Hematopoietic multipotent progenitor cell (in vitro differentiated cells): ENCODE results near the gene ADAMTS17. TPM values are rescaled to one million over a fixed set of nuclear protein-coding genes. Genes with fewer than 3 reads are reported as not detected.

Source experiments
- DNase-seq, 3 donors: peaks; one replicate each; pipeline ENCODE4 v3.0.0-alpha.2; 2011 to 2015; ENCODE audit warnings: low read depth in 2 of 3, low spot score in 2 of 3
- total RNA-seq: library from RNA; depleted of rRNA; stranded (reverse); fragments of >200 nt; gene quantifications from one replicate; pipeline ENCODE4 v1.2.3, GENCODE V29; 2012

The ADAMTS17 gene
- total RNA-seq, 1 donor, result under 0.01 TPM

DNA sequence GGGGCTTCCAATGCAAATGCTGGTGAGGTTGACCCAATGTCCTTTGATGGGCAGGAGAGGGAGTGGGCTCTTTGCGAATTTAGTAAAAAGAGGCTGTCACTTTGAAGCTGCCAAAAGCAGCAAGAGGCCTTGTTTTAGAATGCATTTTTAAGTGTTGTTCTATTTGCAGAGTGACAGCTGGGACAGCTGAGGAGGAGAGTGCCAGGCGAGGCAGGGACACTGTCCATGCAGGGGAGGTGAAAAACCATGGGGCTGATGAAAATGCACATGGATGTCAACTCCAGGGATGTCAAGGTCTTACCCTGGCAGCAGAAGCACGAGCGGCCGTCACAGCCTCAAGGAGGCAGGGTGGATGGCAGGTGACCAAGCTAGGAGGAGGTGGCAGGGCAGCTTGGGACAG lies 279.8 kb downstream of the ADAMTS17 start:
- no peak for DNase-seq

DNA sequence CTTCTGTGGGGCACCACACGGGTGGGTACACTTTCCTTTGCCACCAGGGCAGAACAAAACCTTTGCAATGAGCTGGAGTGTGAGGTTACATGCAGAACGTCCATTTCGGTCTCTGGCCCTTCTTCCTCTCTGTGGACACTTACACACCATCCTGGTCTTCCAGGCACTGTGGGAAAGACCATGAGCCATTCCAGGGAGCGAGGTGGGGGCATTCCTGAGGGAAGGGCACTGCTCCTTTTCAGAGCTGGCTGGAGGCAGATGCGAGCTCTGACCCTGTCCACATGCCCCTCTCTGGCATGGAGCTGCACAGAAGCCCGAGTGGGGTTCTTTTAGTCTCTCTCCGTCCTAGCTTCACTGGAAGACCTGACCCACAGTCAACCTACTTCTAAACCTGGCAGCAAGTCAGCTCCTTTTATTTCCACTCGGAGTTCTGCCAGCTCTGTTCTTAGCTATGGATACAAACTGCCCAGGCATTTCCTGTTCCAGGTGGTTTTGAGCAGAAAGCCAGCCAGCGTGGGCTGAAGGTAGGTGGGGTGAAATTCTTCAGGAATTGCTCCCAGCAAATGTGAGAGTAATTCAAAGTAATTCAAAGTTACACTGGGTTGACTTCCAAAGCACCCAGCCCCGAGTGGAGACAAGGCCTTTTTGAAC lies 281.4 kb downstream of the ADAMTS17 start:
- DNase-seq, result no peak

DNA sequence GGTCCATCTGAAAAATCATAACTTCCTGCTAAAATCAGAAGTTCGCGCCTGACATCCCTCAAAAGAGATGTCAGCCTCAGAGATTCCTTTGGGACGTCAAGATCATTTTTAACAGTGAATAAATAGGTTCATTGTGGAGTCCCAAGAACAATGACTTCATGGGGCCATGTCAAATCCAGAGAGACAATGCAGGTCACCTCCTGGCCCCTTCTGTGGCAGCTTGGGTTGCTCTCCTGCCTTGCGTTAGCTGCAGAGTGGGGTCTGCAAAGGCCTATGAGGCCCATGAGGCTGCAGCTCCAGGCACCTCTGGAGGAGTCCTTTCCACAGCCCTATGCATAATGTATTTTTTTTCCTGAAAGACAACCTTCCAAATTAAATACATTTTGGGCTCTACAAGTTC lies 282.3 kb downstream of the ADAMTS17 start:
- no peak for DNase-seq

DNA sequence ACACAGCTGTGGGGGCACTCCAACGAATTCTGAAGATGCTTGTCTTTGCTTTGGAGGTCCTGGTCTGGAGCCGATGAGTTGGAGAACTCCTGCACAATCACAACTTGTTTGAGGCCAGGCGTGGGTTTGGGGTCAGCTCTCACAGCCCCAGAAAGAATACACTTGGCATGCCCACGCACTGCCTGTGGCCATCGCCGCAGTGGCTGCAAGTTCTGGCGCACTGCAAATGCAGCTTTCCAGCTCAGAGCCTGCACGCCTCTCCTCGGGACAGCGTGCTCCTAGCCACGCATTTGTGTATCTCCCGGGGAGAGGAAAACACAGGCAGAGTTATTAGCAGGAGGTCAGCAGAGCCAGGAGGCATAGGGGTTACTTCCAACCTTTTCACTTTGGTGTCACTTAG lies 282.7 kb downstream of the ADAMTS17 start:
- DNase-seq, result no peak

DNA sequence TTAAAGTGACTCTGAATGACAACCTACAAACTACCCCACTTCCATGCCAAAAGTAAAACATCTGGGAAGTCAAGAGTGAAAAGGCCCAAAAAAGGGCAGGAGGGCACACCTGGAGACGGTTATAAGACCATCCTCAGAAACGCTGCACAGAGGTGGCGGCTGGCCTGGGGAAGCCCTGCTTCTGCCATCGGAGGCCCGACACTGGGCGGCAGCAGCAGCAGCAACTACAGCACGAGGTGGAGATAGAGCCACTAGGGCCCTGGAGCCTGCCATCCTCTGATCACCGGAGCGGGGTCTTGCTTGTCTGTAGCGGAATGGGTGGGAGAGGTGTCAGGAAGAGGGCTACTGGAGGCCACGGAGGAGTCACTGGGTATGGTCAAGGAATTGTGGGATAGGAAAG lies 283.3 kb downstream of the ADAMTS17 start:
- DNase-seq, result no peak

DNA sequence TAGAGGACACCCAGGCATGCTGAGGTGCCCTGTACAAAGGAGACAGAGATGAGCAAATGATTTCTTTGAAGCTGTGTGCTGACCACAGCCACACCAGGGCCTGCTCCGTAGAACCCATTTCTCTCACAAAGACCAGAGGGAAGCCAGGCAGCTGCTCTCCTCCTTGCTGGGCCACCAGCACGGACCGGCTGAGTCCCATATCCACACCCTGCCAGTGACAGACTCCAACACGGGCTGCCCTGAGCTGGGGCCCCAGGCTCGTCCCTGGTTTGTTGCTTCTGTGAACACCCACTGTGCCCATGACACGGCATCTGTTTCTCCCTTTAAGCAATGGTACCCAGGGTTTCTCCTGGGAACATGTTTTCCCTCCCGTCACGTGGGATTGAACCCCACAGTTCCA lies 284.5 kb downstream of the ADAMTS17 start:
- no peak for DNase-seq

DNA sequence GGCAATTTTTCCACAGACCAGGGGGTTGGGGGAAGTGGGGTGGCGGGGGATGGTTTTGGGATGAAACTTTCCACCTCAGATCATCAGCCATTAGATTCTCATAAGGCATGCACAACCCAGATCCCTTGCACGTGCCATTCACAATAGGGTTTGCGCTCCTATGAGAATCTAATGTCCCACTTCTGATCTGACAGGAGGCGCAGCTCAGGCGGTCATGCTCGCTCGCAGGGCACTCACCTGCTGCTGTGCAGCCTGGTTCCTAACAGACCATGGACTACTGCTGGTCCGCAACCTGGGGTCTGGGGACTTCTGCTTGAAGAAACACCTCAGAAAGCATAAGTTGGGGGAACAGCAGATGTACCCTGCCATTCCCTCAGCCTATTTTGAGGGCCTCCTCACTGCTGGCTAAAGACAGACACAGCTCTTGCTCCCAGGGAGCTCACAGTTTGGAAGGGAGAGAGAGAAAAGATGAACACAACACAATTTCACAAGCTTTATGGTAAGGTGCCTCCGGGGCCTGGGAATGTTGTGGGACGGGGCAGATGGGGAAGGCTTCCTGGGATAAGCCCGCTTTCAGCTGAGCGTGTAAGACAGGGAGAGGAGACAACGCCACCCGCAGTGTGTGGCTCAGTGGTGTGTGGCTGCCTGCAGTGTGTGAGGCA lies 285.2 kb downstream of the ADAMTS17 start:
- no peak for DNase-seq

DNA sequence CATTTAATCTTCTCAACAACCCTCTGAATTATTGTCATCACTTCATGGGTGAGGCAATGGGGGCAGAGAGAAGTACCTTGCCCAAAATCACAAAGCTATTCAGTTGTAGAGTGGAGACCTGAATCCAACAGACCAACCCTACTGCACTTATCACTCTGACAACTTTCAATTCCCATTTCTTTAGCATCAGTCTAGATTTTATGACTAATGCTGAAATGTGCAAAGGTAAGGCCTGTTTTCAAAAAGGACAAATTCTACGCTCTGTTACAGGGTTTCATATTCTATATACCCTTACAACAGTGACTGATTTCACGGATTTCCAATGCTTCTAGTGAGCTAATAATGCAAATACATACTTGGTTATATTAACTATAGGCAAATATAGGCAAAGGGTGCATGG lies 286.0 kb downstream of the ADAMTS17 start:
- no peak for DNase-seq

DNA sequence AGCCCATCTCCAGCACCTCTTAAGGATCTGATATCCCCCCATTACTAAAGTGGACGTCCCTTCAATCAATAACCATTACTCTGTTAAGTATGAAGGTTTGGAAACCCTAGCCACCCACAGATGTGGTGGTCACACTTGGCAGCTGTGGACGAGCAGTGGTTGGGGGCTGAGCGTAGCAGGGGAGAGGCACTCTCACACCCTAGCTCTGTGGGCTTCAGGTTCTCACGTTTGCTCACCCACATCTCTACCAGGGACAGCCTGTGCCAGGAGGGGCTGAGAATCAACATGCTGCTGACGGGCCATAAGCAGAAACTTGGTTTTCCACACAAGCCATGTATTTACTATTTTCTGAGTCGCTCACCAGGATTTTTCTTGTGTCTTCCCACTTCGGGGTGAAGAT lies 287.2 kb downstream of the ADAMTS17 start:
- DNase-seq, result no peak

DNA sequence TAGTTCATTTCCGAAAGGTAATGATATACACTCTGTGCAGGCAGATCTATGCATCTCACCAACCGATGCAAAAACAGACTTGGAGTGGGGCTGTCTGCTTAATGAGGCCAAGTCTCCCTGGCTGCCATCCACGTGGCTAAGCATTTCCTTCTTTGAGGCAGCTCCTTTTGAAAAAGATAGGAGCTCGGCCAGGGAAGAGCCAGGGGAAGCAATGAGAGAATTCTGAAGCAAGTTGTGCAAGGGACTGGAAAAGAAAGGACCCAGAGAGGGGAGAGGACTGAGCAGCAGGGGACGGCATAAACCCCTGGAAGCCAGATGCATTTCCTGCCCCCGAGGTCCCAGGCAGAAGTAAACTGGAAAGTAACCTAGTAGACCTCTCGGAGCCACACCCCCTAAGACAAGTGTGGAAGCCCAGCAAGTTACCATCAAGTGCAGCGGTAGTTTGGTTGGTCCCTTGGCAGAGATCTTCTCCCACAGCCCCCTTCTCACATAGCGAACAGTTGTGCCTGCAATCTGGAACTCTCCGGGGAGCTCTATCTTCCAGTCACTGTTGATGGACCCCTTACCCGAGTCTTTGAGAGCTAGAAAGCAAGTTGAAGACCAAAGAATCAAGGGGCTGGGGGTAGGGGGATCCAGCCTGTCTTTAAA lies 288.2 kb downstream of the ADAMTS17 start:
- no peak for DNase-seq

DNA sequence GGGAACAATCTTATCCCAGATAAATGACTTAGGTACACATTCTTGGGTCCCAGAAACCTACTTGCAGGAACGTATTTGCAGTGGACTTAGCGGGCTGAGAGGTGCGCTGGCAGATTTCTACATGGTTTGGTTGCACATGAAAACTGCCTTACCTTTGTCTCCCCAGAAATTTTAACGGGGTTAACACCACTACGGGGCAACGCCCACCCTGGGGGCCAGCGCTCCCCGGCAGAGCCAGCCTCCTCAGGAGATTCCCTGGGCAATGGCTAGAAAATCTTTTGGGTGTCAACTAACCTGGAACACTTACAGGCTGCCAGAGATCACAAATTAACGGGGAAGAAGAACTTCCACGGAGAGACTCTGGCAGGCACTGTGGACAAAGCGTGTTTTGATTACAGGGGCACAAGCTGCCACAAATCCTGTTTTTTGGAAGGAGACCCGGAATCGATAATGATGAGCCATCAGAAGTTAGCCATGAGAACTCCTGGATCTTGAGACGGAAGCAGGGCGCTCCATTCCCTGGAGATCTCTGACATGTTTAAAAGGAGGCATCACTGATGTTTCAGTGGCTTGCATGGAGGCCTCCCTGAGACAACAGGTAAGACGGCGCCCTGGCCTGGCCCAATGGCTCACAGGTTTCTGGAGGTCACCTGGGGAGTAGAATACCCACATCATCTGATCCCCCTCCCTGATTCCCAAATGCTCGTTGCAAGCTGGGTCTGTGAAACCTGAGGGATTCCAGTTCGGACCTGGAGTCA lies 288.9 kb downstream of the ADAMTS17 start:
- DNase-seq, result no peak

DNA sequence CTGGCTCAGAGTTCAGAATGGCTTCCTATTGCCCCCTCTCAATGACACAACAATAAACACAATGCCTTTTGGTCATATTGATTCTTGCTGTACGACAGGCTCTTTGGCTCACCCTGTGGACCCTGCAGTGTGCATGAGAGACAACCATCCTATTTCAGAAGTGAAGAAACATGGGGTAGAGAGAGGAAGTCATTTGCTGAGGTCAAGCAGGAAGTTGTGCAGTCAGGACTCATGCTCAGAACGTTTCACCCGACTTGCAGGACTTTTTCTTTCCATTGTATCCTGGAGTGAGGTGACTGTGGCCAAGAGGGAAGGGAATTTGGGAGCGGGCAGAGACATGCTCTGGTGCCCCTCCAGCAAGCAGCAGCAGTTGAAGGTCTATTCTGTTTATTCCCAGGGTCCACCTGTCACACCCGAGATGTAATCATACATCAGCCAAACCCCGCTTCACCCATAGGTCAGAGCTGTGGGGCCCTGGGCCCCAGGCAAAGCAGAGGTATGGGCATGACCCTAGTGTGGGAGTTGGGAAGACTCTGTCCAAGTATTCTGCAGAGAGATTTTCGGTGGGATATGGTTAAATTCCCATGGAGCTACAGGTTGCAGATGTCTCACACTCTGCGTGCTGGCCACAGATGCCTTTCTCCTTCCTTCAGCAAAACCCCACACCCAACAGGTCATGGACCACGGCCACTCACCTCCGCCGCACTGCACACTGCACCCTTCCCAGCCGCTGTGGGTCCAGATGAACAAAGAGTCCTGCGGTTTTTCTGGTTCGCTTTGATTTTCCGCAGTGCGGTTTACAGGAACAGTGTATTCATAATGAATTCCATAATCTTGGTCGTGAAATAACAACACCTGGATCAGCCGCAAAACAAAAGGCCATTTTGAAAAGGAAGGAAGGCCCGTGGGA lies 290.6 kb downstream of the ADAMTS17 start:
- DNase-seq, result no peak

DNA sequence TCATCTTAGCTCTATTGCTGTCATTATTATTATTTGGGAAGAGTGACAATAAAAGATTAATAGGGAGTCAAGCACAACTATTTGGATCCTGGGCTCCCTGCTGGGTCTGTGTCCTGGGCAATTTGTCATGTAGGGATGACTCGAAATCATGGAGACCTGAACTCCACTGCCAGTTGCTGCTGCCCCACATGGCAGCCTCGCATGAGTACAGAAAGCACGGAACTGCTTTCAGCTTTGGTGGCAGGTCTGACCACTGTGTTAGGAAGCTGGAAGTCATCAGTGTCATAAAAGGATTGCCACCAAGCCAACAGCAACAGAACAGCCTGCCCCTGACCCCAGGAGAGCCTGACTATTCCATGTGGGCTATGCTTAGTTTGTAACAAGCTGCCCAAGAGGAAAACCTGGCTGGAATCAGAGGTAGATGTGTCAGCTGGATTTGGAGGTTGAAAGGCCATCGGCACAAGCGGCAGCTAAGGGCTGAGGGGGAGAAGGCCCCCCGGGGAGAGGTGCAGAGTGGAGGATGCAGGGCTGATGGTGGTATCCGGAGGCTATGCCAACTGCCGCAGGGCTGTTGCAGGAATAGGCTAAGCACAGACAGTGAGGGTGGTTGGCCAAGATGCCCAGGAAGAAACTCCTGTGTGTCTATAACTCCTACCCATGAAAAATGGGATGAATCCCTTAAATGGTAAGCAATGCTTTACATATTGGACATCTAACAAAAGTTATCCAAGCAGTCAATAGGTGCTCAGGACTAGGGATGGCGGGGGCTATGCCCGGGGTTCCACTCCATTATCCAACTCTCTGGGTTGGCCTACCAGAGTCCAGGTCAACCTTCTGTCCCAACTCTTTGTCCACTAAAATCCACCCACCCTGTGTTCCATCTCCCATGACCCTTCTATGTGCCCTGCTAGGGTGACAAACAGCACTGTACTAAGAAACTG lies 291.6 kb downstream of the ADAMTS17 start:
- DNase-seq, result no peak

DNA sequence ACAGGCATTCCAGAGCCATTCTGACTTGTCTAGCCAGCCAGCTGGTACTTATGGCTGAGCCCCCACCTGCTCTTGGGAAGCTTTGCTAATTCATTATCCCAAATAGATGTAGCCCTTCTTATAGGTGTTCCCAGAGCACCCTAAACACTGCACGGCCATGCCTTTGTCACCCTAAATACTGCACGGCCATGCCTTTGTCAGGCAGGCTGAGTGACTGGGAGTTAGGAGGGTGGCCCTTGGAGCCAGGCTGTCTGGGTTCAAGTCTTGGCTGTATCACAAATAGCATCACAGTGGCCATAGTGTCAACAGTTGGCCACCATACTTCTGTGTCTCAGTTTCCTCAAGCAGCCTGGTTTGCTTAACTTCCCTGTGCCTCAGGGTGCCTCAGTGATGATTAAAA lies 292.3 kb downstream of the ADAMTS17 start:
- DNase-seq, result no peak

DNA sequence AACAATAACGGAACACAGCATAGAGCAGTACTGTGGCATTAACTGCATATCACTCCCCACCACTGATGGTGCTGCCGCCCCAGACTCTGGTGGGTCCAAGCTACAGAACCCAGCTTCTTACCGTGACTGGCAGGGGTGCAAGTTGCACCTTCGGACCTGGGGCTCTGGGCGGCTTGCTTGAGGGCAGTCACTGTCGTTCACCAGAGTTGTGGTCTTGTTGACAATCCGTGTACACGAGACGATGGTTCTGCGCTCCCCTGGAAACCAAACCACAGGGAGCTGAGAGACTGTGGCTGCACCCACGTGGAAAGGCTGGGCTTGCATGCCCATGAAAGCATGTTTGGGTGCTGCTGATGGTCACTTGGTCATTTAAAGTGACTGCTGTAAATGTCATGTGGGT lies 293.0 kb downstream of the ADAMTS17 start:
- DNase-seq, result no peak

DNA sequence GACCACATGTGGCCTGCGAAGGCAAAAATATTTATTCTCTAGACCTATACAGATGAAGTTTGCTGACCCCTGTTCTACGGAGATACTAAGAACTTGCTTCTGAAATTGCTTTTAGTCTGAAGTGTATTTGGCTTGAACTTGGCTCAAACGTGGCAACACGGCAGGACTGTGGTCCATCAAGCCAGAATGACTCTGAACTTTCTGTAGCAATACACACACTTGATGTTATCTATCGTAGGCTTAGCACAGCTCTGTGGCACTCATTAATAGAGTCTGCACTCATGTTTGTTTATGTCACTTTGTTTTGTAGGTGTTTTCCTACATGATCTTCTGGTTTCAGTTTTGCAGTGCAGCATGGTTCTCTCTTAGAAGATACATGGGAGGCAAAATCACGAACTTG lies 298.1 kb downstream of the ADAMTS17 start:
- DNase-seq, result no peak

DNA sequence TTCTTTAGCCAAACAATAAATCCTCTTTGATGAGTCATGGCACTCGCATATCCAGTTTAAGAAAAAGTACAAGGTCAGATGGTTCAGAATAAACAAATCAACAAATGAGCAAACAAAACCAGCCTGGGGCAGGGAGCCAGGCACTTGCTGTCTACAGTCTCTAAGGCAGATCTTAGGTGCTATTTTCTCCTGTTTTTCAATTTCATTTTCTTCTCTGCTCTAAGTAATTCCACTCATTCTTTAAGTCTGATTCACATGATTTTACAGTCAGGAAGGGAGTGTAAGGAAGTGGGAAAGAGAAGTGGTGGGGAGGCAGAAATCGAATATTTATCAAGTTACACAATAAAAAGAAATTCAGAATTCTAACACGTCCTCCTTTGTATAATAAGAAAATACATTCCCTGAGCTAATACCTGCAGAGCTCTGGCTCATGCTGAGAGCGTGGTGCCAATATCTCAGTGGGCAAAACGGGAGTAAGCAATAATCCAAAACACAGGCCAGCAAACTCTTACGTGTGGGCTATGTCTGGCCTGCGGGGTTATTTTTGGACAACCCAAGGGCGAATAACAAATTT lies 298.6 kb downstream of the ADAMTS17 start:
- no peak for DNase-seq

DNA sequence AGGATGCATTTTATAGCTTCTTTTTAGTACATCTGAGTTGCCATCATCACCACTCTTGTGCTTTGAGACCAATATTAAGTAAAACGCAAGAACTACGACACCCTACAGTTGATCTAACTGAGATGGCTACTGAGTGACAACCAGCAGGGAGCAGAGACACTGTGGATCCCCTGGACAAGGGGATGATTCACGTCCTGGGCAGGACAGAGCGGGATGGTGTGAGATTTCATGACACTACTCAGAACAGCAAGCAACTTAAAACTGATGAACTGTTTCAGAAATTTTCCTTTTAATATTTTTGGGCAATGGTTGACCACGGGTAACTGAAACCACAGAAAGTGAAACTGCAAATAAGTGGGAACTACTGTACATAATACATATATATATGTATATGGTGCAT lies 299.2 kb downstream of the ADAMTS17 start:
- no peak for DNase-seq
